HFFc6 (cell line): ENCODE results near the gene ALG10B. TPM values are rescaled to one million over a fixed set of nuclear protein-coding genes. Genes with fewer than 3 reads are reported as not detected.
"Not testable (repeated sequence)": the region's sequence is repeated elsewhere in the genome, so short reads cannot be mapped to it uniquely, and the experiment has no call there.

Experiments used
- DNase-seq: peaks from one replicate; pipeline ENCODE4 v3.0.0-alpha.2; 2018
- H3K27ac Mint-ChIP-seq: 2 replicates; pipeline ENCODE4 v1.8.0; 2020; ENCODE audit warnings: mild to moderate bottlenecking, mixed read lengths
- H3K27me3 Mint-ChIP-seq: 2 replicates; pipeline ENCODE4 v1.8.0; 2021; ENCODE audit warnings: mild to moderate bottlenecking, moderate library complexity, mixed read lengths; ENCODE audit not compliant: insufficient read depth
- H3K36me3 Mint-ChIP-seq: 2 replicates; pipeline ENCODE4 v1.8.0; 2021; ENCODE audit warnings: low read depth, mixed read lengths
- H3K4me1 Mint-ChIP-seq: 2 replicates; pipeline ENCODE4 v1.8.0; 2020; ENCODE audit warnings: low read depth, mixed read lengths
- H3K4me3 Mint-ChIP-seq: 2 replicates; pipeline ENCODE4 v1.8.0; 2020; ENCODE audit warnings: mild to moderate bottlenecking, moderate library complexity, mixed read lengths
- H3K9me3 Mint-ChIP-seq: 2 replicates; pipeline ENCODE4 v1.8.0; 2020; ENCODE audit warnings: mild to moderate bottlenecking, mixed read lengths
- CTCF ChIP-seq: fragments of 200-600 bp; sonication (generic); IDR thresholded peaks from 2 replicates; pipeline ENCODE4 v1.5.0; 2021; ENCODE audit warnings: antibody characterized with exemption, mild to moderate bottlenecking
- total RNA-seq, 6 experiments: library from RNA; stranded (reverse); fragmentation: NEBNext Ultra II Directional; extraction: Animal tissue kit (Norgen Biotek cat#: 25700); gene quantifications; 2 replicates in 1 of 6; 3 replicates in 5 of 6; pipeline ENCODE4 v1.2.3, GENCODE V29; 2021

The ALG10B gene
- total RNA-seq, 6 experiments from 2014 or later = 3.9 to 4.8 (median 4.1) TPM

DNA sequence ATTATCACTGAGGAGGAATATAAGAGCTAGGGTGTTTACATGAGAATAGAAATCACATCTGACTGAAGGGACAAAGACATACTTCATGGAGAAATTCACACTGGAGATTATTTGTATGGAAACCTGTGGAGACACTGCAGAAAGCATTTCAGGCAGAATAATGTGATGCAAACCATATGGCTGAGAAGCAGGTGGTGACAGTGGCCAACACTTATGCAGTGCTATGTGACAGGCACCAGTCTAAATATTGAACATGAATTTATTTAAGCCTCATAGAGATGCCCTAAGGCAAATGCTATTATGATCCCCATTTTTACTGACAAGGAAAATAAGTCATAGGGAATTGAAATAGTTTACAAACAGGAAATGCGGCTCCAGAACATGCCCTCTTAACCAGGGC lies 16.2 kb downstream of the ALG10B start:
- Mint-ChIP-seq H3K36me3 (no peaks in the 10 kb centered on the region), H3K9me3 (no peaks in the 10 kb centered on the region), H3K27ac (no peak overlapping the region), H3K4me1 (no peaks in the 10 kb centered on the region), H3K27me3 (no peaks in the 10 kb centered on the region; the same call in 1 of the 2 replicates), H3K4me3 (no peak overlapping the region)
- no peak for TF ChIP-seq CTCF
- DNase-seq = no peak

DNA sequence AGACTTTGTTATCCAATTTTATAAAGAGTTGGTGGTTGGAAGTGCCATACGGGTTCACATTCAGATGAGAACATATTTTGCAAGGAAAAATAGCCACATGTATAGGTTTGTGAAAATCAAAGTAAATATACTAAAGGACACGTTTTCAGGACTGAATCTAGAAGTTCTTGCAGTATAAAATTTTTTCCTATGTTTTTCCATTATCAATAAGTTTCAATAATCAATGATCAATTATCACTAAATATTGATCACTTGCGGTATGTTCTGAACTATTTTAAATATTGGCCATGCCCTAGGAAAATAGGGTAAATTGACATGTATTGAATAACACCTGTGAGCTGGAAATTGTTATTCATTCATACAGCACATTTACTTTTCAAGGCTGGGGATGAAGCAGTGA lies 25.9 kb downstream of the ALG10B start:
- DNase-seq = no peak
- no peak overlapping the region for H3K4me3 Mint-ChIP-seq
- no peaks in the 10 kb centered on the region for H3K36me3 Mint-ChIP-seq
- H3K9me3 Mint-ChIP-seq = peaks cover 22% of the 10 kb centered on the region
- no peaks in the 10 kb centered on the region for H3K27me3 Mint-ChIP-seq
- H3K27ac Mint-ChIP-seq = no peak overlapping the region
- no peak for TF ChIP-seq CTCF
- H3K4me1 Mint-ChIP-seq = no peaks in the 10 kb centered on the region

GRCh38 chr12:38343256-38343655 lies 26.7 kb downstream of the ALG10B start:
- H3K27ac Mint-ChIP-seq, DNase-seq, H3K27me3 Mint-ChIP-seq, H3K4me1 Mint-ChIP-seq, H3K36me3 Mint-ChIP-seq, H3K4me3 Mint-ChIP-seq: not testable (repeated sequence)
- H3K9me3 Mint-ChIP-seq = peaks cover 22% of the 10 kb centered on the region

GRCh38 chr12:38343916-38344315 lies 27.3 kb downstream of the ALG10B start:
- not testable (repeated sequence) for H3K27me3 Mint-ChIP-seq, H3K4me3 Mint-ChIP-seq, H3K4me1 Mint-ChIP-seq, DNase-seq, H3K27ac Mint-ChIP-seq, H3K36me3 Mint-ChIP-seq
- H3K9me3 Mint-ChIP-seq = peaks cover 27% of the 10 kb centered on the region

DNA sequence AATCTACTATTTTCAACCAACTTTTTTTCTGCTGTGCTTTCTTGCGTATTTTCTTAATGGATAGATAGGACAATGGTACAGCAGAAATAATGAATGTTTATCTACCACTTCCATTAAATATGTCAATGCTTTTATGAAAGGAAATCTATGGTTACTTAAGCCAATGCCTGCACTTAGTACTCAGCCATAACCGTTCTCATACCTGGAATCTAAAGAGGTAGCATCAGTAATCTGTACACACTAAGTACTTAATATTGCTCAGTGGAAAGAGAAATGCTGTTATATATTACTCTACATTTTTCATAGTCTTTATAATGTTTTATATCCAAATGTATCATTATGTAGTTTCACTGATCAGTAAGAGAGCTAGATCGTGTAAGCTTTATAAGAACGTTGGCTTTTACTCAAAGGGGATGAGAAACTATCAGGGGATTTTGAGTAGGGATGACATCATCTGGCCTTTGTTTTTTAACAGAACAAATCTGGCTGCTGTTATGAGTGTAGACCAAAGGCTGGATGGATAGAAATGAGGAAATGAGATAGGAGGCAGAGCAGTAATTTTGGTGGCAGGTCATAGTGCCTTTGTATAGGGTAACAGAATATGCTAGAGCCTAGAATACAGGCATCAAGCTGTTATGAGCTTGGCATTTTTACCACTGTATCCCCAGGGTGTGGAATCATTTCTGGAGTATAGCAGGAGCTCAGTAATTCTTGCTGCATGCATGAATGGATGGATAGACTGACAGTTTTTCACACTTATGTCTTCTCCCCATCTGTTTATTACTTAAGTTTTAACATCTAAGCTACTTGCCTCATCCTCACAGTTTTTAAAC lies 34.0 kb downstream of the ALG10B start:
- H3K27me3 Mint-ChIP-seq = no peaks in the 10 kb centered on the region; the same call in 1 of the 2 replicates
- TF ChIP-seq CTCF = no peak
- H3K4me1 Mint-ChIP-seq = no peaks in the 10 kb centered on the region
- peaks cover 17% of the 10 kb centered on the region for H3K9me3 Mint-ChIP-seq
- DNase-seq = no peak
- H3K4me3 Mint-ChIP-seq = no peak overlapping the region
- H3K27ac Mint-ChIP-seq = no peak overlapping the region
- no peaks in the 10 kb centered on the region for H3K36me3 Mint-ChIP-seq

DNA sequence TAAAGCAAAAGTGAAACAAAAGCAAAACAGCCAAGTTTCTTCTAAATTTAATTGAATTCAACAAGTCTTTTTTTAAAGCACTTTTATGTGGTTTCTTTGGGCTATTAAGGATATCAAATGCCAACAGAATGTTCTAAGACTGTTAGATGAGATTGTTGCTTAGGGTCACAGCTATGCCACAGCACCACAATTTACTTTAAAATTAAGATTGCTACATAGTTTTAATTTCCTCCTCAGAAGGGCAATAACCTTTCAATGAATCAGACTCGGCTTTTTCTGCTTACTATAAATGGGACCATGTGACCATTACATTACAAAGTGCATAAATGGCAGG lies 34.6 kb downstream of the ALG10B start:
- not testable (repeated sequence) for H3K27me3 Mint-ChIP-seq, H3K4me1 Mint-ChIP-seq, H3K27ac Mint-ChIP-seq, DNase-seq, H3K4me3 Mint-ChIP-seq, H3K36me3 Mint-ChIP-seq
- peaks cover 17% of the 10 kb centered on the region for H3K9me3 Mint-ChIP-seq

DNA sequence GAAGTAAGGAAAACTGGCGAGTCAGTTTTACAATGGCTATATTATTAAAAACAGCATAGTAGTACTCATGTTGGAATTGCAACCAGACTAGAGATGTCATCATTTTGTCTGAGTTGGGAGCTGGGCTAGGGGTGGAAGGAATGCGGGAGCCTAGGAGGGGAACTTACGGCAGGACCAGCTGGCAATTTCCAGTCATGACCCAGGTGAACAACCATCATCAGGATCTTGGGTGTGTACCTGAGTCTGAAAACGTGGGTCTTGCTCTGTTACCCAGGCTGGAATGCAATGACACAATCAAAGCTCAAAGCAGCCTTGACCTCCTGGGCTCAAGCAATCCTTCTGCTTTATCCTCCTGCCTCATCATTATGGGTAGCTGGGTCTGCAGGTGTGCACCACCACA lies 50.9 kb downstream of the ALG10B start:
- no peaks in the 10 kb centered on the region for H3K36me3 Mint-ChIP-seq
- TF ChIP-seq CTCF = no peak
- H3K27me3 Mint-ChIP-seq = no peaks in the 10 kb centered on the region
- no peak overlapping the region for H3K4me3 Mint-ChIP-seq
- peaks cover 16% of the 10 kb centered on the region for H3K9me3 Mint-ChIP-seq
- no peak overlapping the region for H3K27ac Mint-ChIP-seq
- no peaks in the 10 kb centered on the region for H3K4me1 Mint-ChIP-seq
- DNase-seq = no peak
